Stimulated activated naive CD4-positive, alpha-beta T cell (primary cell): ENCODE results near the gene TMEM214.

Experiments
- DNase-seq, 6 experiments: peaks; one replicate each; lab custom pipeline; 2025; lab: John Stamatoyannopoulos, UW

Gene TMEM214

DNA sequence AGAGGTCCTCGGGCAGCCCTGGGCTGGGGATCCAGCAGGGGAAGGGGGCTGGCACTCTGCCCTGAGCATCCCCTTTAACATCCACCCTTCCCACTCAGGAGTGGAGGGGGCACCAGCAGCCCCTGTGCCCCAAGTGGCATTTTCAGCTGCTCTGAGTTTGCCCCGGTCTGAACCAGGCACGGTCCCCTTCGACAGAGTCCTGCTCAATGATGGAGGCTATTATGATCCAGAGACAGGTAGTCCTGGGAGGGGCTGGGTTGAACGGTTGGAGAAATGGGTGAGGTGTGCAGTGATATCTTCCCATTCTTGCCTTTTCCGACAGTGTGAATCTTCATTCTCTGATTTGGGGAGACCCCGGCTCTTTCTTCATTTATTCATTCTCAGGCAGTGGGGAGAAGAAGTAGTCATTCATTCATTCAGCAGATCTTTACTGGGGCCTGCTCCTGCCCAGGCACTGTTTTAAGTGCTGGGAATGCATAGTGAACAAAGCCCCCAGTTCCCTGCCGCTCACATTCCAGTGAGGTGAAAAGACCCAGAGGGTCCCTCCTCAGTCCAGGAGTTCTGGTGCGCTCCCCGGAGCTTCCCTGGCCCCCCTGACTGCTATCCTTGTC lies 52.4 kb downstream of the TMEM214 start:
- no peak for DNase-seq

DNA sequence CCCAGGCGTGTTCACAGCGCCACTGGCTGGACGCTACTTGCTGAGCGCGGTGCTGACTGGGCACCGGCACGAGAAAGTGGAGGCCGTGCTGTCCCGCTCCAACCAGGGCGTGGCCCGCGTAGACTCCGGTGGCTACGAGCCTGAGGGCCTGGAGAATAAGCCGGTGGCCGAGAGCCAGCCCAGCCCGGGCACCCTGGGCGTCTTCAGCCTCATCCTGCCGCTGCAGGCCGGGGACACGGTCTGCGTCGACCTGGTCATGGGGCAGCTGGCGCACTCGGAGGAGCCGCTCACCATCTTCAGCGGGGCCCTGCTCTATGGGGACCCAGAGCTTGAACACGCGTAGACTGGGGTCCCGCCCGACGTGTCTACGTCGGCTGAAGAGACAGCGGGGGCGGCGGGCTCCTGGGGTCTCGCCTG lies 52.9 kb downstream of the TMEM214 start:
- DNase-seq: peak in 4 of 6 experiments; percentile 17 to 52 (median 34)

DNA sequence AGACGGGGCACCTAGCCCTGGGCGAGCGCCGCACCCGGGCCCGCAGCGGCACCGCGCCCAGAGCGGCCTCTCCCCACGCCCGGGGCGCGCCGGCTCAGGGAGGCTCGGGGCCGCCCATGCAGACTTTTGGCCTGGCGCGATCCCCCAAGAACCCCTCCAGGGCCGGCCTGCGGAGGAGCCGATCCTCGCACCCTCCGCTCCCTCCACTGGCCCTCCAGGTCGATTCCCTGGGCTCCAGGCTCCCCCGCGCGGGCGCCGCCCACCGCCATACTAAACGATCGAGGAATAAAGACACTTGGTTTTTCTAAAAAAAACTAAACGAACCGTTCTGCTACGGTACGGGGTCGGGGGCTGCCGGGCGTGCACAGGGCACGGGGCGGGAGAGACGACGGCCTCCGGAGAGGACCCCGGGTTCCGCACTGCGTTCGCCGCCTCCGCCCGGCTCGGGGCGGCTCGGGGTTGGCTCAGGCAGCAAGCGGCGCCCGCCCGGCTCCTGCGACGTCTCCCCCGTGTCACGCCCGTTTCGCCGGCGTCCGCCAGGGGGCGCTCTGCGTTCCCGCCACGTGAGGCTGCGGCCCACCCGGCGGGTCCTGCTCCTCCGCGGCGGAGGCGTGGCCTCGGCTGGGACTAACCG lies 53.4 kb downstream of the TMEM214 start:
- peak; percentile 94 to 98 (median 96) for DNase-seq

DNA sequence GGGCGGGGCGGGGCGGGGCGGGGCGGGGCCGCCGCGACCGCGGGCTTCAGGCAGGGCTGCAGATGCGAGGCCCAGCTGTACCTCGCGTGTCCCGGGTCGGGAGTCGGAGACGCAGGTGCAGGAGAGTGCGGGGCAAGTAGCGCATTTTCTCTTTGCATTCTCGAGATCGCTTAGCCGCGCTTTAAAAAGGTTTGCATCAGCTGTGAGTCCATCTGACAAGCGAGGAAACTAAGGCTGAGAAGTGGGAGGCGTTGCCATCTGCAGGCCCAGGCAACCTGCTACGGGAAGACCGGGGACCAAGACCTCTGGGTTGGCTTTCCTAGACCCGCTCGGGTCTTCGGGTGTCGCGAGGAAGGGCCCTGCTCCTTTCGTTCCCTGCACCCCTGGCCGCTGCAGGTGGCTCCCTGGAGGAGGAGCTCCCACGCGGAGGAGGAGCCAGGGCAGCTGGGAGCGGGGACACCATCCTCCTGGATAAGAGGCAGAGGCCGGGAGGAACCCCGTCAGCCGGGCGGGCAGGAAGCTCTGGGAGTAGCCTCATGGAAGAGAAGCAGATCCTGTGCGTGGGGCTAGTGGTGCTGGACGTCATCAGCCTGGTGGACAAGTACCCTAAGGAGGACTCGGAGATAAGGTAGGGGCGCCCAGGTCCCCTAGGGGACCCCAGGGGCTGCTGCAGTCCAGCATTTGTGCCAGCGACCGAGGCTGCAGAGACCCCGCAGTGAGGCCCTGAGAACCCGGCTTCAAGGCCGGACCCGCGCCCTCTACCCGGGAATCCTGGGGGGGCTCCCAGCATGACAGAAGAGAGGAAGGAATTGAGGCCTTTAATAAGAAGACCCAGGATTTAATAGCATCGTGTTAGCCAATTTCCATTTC lies 54.2 kb downstream of the TMEM214 start, which contains the start of gene KHK:
TSS of gene KHK (plus strand) at position 49 of the 870 bp plus-strand sequence. CDS start at position 537, 488 bp downstream.
- peak in 1 of 6 experiments; percentile 30 for DNase-seq

DNA sequence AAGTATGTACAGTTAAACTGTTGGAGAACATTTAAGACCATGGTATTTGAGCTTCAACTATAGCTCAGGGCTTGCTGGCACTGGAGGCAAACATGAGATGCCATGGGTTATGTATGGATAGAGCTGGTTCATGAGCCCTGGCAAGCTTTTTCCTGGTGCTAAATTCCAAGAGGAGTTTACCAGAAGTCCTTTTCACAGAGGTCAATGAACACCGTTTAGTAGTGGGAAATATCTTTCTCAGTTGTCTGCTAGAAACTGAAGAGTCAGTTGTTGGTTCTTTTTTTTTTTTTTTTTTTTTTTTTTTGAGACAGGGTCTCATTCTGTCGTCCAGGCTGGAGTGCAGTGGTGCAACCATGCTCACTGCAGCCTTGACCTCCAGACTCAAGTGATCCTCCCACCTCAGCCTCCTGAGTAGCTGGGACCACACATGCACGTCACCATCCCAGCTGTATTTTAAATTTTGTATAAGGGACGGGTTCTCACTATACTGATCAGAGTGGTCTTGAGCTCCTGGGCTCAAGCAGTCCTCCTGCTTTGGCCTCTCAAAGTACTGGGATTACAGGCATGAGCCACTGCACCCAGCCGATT lies 55.2 kb downstream of the TMEM214 start:
- DNase-seq: no peak

DNA sequence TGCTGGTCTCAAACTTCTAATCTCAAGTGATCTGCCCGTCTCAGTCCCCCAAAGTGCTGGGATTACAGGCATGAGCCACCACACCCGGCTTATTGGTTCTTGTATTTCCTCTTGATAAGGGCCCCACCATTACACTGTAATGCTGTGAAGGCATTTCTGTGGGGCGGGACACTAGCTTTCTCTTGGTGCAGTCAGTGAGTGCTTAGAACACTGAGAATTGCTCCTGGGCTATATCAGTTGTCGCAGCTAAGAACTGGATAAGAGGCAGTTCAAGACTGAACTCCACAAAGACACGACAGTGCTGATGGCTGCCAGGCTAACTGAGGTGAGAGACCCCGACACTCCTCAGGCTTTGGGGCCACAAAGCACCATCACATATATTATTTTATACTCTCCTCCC lies 55.9 kb downstream of the TMEM214 start:
- DNase-seq: no peak

DNA sequence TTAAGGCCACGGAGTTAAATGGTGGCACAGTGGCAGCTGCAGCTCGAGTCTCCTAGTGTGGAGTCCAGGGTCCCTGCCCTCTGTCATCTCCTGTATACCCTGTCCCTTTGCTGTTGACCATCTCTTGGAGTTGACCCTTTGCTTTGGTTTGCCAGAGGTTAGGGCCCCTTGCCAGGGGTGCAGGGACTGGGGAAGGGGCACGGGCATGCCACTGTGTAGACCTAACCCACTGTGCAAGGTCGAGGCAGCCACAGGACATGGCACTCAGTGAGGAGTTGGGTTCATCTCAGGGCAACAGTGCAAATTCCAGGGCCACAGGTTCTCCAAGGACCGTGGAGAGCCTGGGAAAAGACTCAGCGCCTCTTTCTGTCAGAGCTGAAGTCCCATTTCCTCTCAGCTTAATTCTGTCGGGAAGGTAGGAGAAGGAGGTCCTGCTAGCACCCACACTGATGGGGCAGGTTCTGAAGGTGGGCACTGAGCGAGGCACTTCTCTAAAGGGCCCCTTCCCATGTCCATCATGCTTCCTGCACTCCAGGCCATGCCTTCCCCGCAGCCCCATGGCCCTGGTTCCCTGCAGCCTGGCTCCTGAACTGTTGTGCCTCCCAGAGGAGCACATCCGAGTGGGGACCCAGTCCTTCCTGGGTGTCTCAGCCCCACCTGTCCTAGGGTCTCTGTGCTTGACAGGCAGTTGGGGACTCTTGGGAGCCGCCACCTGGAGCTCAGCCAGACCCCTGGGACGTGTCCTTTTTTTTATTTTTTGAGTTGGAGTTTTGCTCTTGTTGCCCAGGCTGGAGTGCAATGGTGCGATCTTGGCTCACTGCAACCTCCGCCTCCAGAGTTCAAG lies 56.6 kb downstream of the TMEM214 start:
- DNase-seq: no peak
